ENCODE measurements around the gene ROCK2. TPM values are rescaled to one million over a fixed set of nuclear protein-coding genes. Genes with fewer than 3 reads are reported as not detected.

The ROCK2 gene
- total and polyA plus RNA-seq, 2 of the 8 experiments (the other 6 are each of a cell fraction or from before 2014, with no cell fraction given) = 2.7 to 29.0 TPM

- TF ChIP-seq SUZ12 (IDR thresholded peaks at IDR 0.05; ENCODE audit: low read length) (no peak), SP1 (IDR thresholded peaks at IDR 0.05; ENCODE audit: low read depth, low read length) (no peak)
These were observed 13.8 kb downstream of the ROCK2 start (continued) for GRCh38 chr2:11330457-11331142.

All from H1 (cell line).